Stimulated activated CD8-positive, alpha-beta memory T cell treated with anti-CD3 and anti-CD28 coated beads, Interleukin-2, amount 100 ng/mL, for 1 hour (primary cell): Measurements from ENCODE around the gene LRRC3B.
"Not testable (repeated sequence)": the region's sequence is repeated elsewhere in the genome, so short reads cannot be mapped to it uniquely, and the experiment has no call there.

ENCODE experiments used
- DNase-seq, 2 donors: peaks; one replicate each; pipeline ENCODE4 v3.0.0-alpha.2; 2020; ENCODE audit warnings: low read depth in 2 of 2

Gene LRRC3B, protein sequence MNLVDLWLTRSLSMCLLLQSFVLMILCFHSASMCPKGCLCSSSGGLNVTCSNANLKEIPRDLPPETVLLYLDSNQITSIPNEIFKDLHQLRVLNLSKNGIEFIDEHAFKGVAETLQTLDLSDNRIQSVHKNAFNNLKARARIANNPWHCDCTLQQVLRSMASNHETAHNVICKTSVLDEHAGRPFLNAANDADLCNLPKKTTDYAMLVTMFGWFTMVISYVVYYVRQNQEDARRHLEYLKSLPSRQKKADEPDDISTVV

DNA sequence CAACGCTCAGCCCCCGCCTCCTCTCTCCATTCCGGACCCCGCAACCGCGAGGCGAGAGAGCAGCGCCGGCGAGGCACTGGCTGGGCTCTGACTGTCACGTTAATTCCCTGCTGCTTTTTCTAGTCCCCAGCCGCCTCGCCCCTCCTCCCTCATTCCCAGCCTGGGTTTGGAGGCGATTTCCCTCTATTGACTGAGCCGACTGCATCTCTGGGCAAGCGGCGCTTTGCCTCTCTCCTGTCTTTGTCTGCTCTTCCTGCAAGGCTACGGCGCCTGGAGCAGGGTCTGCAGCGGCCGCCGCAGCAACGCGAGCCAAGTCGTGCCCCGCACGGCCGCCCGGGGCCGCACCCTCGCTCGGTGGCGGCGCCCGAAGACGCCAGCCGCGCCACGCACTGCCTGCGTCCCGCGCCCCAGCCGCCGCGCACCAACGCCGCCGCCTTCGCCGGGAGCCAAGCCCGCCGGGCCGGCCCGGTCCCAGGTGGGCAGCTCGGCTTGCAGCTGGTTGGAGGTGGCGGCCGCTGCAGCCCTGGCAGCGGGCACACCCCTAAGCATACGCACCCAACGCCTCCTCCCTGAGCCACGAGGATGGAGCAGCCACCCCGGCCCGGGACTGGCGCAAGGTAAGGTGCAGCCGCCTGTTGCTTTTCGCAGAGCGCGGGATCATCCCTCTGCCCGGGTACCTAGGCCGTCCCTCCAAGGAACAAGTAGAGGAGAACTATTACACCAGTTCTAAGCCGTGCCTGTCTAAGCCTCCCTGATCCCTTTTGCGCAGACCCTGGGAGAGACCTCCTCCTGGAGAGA is at the start of gene LRRC3B:
Gene LRRC3B, plus strand, starts transcription at position 152 of the 798 bp plus-strand sequence. CDS start 86,901 bp downstream, outside the sequence.
- no peak for DNase-seq

DNA sequence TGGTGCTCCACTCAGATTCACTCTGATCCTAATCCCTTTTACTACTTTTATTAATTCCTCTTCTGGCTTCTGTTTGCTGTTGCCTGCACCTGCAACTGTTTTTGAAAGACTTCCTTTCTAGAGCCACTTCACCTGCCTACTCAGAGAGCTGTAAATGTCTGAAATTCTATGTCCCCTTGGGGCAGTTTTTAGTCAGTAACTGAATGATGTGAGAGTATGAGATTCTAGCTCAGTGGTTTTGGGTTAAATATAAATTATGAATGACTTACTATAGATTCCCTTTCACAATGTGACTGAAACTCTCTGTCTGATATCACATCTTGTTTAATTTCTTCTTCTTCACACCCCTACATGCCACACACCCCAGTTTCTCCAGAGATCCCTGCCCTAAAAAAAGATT is 47.8 kb upstream of the LRRC3B start:
- no peak for DNase-seq

DNA sequence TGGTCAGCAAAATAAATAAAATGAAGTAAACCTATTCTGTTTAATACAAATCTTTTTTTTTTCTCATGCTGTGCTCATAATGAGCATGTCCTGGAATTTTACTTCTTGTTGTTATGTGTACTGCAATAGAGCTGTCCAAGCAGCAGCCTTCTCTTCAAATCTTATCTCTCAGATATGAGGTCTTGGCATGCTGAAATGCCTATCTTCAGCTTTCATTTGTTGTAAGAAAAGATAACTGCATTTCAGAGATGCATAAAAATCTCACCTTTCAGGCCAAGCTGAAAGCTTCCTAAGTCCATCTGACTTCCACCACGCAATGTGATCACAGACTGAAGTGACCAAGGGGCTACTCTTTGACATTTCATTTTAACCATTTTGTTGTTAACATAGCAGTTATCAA is 43.5 kb upstream of the LRRC3B start:
- no peak for DNase-seq

DNA sequence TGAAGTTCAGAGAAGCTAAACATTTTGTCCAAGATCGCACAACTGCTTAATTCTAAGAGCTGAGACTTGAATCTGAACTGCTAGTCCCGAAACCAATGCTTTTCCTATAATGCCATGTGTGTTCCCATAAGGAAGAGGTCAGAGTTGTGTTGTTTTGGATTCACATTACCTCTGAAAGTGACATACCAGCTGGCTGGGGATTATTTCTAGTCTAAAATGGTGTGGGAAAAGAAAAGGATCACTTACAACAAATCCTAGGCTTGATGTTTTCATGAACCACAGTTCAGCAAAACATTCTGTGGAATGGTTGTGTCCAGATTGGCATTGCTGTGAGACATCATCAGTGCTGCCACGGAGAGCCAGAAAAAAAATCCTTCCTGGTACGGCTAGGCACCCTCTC is 35.0 kb upstream of the LRRC3B start:
- no peak for DNase-seq

DNA sequence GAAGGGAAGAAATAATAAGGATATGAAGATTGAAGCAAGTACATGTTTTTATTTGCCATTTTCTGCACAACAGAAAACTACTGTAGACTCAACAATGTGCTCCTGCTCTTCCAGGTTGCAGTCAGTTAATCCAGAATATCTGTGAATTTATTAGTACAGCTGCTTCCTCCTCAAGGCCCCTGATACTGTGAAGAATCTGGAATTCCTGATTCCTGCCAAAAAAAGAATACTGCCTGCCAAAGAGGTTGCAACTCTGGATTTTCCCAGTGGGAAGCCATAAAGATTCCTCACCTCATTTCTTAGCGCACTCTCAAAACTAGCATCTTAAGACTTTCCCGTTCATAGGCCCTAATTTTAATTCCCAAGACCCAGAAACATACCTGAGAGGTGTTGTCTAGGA is 33.6 kb upstream of the LRRC3B start:
- no peak for DNase-seq

DNA sequence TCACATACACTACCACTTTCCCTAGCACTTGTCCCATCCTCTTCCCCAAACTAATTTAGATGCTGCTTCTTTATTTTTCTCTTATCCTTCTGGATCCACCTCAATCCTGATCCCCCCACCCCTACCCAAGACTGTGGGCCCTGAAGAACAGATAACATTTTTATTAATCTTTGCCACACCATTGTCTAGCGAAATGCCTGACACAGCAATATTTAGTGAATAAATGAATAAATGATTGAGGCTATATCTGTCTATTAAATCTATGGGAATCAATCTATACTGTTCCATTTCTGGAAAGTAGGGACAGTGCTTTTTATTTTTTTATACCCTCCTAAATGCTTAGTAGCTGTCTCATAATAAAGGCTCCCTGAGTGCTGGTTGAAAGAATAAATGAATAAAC is 32.9 kb upstream of the LRRC3B start:
- DNase-seq = no peak

DNA sequence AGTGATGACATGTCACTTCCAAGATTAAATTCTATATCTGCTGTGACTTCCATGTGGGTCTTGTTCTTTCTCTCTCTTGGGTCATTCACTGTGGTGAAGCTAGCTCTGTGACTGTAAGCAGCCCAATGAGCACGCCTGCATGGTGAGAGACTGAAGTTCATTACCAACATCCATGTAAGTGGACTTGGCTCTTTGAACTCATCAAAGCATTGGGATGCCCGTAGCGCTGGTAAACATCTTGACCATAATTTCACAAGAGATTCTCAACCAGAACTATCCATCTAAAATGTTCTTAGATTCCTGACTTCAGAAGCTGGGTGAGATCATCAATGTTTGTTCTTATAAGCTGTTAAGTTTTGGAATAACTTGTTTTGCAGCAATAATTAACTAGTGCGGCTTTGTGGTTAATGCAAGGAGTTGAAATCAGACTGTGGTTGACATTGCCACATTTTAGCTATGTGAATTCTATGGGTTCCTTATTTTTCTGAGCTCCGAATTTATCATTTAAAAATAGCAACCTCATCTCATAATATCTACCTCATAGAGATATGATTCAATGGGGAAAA is 31.6 kb upstream of the LRRC3B start:
- no peak for DNase-seq

DNA sequence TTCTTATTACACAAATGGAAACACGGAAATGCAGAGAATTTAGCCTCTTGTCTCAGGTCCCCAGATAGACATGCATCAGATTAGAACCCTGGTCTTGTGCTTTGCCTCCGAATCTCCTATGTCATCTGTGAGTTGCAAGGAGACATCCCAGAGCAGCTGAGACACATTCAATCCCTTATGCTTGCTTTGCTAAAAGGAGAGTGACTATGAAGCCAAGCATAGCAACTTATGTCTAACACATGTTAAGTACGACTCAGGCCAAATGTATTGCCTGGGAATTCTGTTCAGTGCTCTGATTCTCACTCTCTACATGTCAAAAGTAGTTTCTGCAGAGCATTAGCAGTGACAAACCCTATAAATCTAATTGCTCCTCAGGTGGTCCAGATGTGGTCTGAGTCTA is 30.6 kb upstream of the LRRC3B start:
- DNase-seq = no peak

DNA sequence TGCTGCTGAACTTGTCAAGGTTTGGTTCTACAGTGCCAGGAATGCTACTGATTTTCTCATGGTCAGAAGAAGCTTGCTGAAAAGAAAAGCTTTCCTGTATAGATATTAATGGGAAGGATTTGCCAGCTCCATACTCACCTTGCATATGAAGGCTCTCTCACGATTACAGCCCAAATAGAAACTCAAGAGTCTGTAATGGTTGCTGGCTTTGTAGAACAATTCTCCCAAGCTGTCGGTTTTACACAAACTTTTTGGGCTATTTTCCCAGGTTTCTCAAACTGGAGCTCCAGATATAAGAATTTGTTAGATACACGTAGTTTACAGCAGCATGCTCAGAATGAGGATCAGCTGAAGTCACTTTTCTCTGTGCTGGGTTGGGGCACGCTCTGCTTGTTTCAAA is 30.1 kb upstream of the LRRC3B start:
- no peak for DNase-seq

DNA sequence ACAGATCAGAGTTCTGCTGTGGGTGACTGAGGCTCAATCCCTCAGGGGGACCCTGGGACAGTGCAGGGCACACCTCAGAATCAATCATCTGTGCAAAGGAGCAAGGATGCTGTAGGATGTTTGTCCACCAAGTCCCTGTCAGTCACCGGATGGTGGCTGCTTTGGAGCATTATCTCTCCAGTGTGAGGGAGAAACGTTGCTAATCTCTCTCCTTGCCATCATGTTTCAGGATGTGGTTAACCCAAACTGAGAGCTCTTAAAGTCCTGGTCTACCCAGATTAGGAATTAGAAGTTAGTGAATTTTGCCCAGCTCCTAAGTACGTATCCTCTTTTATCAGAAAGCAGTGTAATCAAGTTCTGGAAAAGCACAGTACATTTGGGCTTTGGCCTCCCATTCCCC is 26.2 kb upstream of the LRRC3B start:
- no peak for DNase-seq

DNA sequence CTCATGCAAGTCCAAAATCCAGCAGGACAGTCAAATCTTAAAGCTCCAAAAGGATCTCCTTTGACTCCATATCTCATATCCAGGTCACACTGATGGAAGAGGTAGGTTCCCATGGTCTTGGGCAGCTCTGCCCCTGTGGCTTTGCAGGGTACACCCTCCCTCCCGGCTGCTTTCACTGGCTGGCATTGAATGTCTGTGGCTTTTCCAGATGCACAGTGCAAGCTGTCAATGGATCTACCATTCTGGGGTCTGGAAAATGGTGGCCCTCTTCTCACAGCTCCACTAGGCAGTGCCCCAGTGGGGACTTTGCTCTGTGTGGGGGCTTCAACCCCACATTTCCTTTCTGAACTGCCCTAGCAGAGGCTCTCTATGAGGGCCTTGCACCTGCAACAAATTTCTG is 19.3 kb upstream of the LRRC3B start:
- DNase-seq = not testable (repeated sequence)

DNA sequence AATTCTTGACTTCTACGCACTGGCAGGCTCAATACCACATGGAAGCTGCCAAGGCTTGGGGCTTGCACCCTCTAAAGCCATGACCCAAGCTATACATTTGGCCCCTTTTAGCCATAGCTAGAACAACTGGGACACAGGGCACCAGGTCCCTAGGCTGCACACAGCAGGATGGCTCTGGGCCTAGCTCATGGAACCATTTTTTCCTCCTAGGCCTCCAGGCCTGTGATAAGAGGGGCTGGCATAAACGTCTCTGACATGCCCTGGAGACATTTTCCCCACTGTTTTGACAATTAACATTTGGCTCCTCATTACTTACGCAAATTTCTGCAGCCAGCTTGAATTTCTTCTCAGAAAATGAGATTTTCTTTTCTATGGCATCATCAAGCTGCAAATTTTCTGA is 18.8 kb upstream of the LRRC3B start:
- DNase-seq = not testable (repeated sequence)

DNA sequence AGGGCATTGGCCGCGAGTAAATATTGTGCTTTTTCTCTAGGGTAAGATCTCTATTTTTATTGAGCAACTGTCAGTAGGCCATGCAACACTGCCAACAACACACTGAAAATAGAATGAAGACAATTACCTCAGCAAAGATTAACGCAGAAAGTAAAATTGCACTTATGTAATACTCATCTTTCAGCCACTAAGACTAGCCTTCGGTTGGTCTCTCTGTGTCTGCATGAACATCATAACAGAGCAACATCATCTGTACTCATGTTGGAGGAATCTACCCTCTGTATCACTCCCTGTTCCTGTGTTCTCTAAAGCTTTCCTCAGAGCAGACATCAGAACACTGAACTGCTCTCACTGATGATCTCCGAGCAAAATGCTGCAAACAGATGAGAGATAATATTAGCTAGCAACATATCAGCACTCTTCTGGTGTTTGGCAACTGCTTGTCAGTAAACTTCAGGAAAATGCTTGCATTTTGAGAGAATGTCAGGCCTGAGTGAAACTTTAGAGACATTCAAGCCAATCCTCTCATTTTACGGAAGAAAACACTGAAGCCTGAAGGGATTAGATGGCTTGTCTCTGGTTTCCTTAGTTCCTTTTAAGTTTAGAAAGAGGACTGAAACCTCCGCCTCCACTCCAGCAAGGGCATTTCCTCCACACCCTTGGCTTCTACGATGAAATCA is 8.4 kb upstream of the LRRC3B start:
- no peak for DNase-seq

DNA sequence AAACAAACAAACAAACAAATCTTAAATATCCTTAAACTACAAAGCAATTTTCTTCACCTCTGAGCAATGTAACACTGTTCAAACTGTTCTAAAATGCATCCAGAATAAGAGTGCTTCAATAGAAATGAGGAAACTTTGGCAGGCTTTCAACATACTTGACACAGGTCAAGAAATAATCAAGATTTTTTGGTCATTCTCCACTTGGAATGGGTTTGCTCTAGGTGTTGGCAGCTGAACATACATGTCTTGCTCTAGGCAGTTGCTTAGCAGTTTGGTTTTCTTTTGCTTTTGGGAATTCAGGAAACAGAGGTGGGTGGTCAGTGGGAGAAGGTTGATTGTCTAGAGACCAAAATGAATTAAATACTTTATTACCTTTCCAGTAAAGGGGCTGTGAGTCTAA is 1.4 kb upstream of the LRRC3B start:
- DNase-seq = no peak

DNA sequence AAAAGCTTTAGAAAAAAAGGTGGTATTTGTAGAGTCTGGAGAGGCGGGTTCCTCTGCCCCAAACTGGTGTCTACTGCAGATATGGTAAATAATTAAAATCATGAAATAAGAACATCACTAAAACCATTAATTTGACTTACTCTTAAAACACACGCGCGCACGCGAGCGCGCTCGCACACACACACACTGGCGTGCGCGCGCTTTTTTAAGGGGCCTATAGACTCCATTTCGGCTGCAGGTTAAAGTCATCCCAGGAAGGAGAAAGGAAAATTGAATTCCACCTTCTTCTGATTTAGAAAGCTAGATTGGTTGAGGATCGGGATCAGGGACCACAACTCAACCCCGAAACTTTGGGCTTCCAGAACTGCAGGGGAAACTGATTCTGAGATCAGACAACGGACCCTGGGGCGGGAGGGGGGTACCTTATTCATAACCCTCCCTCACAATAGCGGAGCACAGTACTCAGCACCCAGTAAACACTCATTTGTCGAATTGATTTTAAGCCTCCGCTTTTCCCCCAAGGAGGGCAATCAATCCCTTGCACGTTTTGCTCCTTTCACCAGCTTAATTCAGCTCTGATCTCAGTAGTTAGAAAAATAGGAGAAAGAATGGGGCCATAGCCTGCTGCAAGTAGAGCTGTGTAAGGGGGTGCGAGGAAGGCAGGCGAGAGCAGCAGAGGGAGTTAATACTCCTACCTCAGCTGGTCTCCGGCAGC is 509 bp upstream of the LRRC3B start:
- no peak for DNase-seq

DNA sequence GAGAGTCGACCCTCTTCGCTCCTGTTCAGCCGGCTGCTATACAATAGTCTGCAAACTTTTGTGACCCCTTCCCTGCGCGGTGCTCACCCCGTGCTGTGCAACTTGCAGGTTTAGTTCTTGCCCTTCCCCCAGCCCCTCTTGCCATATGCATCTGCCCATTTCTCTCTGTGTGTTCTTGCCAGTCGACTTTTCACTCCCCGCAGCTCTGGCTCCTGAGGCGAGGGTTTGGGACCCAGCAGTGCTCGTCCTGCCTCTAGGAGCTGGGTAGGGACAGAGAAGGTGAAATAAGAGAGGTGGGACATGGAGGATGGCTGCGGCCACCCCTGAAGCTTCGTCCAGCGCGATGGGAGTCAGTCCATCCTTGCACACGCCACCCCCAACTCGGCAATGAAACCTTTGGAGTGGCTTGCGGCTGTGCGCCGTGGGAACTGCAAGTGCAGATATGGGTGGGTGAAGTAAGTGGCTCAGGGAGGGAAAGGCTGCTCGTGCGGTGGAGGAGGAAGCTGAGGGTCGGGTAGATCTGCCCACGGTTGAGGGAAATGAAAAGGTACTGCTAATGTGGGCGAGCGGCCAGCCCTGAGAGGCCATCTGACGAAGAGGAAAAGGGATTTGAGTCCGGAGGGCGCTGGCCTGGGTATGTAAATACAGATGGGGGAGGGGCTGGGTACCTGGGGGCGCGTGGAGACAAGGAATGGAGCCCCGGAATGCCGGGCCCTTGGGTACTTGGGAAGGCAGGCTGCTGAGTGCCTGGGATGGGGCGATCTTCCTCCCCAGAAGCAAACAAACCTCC is 1.0 kb downstream of the LRRC3B start:
- no peak for DNase-seq

DNA sequence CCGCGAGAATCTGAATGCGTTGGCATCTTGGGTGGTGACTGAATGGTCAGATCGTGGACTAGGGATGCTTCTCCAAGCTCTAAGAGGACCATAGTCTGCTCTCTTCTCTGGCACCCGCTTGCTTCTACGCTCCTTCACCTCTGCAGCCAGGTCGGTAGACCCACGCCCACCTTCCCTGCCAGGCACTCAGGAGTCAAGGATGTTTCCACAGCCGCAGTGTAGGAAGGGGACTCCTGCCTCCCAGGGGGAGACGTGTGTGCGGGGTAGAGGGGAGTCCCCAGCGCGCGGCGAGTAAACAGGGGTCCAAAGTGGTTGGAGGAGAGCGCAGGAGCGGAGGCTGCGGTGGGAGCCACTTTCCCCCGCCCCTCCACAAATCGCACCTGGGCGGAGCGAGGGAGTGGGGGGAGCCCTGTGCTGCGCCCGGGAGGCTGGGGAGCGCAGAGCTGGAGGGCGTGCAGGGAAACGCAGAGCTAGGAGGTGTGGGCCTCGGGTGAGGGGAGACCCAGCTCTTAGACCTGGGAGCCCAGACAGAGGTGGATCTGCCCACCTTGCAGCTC is 1.7 kb downstream of the LRRC3B start:
- no peak for DNase-seq

DNA sequence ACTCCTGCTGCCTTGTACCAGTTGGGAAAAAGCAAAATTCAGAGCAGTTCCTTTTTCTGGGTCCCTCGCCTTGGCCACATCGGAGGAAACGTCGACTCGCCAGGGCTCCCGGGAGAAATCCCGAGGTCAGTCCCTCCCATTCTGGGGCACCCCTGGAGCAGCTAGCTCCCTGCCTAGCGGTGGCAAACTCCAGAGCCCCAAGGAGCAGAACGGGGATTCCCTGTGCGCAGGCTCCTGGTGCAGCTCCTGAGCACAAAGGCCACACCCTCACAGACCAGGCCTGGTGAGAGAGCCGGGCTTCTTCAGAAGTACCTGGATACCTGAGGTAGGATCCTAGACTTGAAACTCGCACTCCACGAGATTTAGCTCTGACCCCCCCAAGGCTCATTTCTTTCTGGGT is 2.6 kb downstream of the LRRC3B start:
- no peak for DNase-seq

DNA sequence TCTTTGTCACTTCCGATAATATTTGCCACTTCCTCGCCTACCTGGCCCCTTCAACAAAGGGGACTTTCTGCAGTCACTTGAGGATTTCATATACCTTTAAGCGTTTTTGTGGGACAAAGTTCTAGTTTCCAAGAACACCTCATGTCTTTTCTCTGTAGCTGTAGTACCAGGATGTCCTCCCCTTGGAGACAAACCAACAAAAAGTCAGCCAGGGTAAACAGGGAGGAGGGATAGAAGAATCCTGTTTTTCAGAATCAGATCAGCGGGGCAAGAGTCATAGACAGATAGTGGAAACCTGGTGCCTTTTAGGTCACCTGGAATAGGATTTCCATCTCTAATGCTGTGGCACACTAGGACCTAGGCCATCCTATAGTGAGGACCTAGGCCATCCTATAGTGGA is 4.5 kb downstream of the LRRC3B start:
- DNase-seq = no peak

DNA sequence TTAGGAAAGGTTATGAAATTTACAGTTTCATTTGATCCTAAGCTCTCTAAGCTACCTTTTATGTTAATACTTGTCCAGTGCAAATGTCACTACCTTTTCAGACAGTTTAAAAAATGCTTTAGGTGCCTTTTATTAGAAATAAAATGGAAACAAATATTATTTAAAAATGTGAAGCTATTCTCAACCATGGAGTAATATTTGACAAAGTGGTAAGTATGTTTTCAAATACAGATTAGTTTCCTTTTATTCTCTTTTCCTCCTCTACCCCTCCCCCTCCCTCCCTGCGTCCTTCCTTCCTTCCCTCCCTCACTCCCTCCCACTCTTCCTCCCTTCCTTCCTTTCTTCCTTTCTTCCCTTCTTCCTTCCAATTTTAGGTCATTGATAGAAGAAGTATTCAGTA is 6.3 kb downstream of the LRRC3B start:
- no peak for DNase-seq
